Mucosa of gallbladder (tissue), 1 donor: ENCODE measurements around the gene LDLR. TPM values are rescaled to one million over a fixed set of nuclear protein-coding genes. Genes with fewer than 3 reads are reported as not detected.
"Not testable (repeated sequence)": the region's sequence is repeated elsewhere in the genome, so short reads cannot be mapped to it uniquely, and the experiment has no call there.

ENCODE experiments used
- DNase-seq: peaks from one replicate; pipeline ENCODE4 v3.0.0-alpha.2; 2020; ENCODE audit warnings: low spot score
- total RNA-seq: library from RNA; stranded (reverse); gene quantifications from one replicate; pipeline ENCODE4 v1.2.1, GENCODE V29; 2021
- donor health status: DM: no; HTN: no; CAD: no.

Gene LDLR
- total RNA-seq, 1 donor from 2014 or later: 190 TPM

GRCh38 chr19:11070123-11070522, 19.1 kb upstream of the LDLR start:
- no peak for DNase-seq

- DNase-seq: no peak
Observed at GRCh38 chr19:11073568-11073967, 15.7 kb upstream of the LDLR start.

- not testable (repeated sequence) for DNase-seq
Observed at GRCh38 chr19:11076792-11077191, 12.5 kb upstream of the LDLR start.

GRCh38 chr19:11078893-11079292, 10.4 kb upstream of the LDLR start:
- DNase-seq: no peak

GRCh38 chr19:11079999-11080398, 9.3 kb upstream of the LDLR start:
- DNase-seq: no peak

- DNase-seq: no peak
Observed at GRCh38 chr19:11087870-11088505, 1.3 kb upstream of the LDLR start.

GRCh38 chr19:11088506-11089253, 583 bp upstream of the LDLR start:
- DNase-seq: peak; percentile 55

- DNase-seq: not testable (repeated sequence)
Observed at GRCh38 chr19:11090014-11090263, 676 bp downstream of the LDLR start.

- DNase-seq: peak; percentile 97
Observed at GRCh38 chr19:11090264-11090996, 1.2 kb downstream of the LDLR start.

- no peak for DNase-seq
Observed at GRCh38 chr19:11090997-11091702, 1.9 kb downstream of the LDLR start.

- DNase-seq: peak; percentile 38
Observed at GRCh38 chr19:11091703-11092153, 2.5 kb downstream of the LDLR start.

GRCh38 chr19:11092181-11092538, 2.9 kb downstream of the LDLR start:
- peak; percentile 29 for DNase-seq

- no peak for DNase-seq
Observed at GRCh38 chr19:11093689-11094238, 4.5 kb downstream of the LDLR start.

- no peak for DNase-seq
Observed at GRCh38 chr19:11094520-11094894, 5.2 kb downstream of the LDLR start.

- peak; percentile 44 for DNase-seq
Observed at GRCh38 chr19:11096210-11096841, 7.1 kb downstream of the LDLR start.

- DNase-seq: not testable (repeated sequence)
Observed at GRCh38 chr19:11097367-11097766, 8.1 kb downstream of the LDLR start.

GRCh38 chr19:11098327-11098726, 9.1 kb downstream of the LDLR start:
- DNase-seq: no peak

- DNase-seq: no peak
Observed at GRCh38 chr19:11098861-11099260, 9.6 kb downstream of the LDLR start.

GRCh38 chr19:11100049-11100448, 10.8 kb downstream of the LDLR start:
- DNase-seq: no peak

- no peak for DNase-seq
Observed at GRCh38 chr19:11101057-11101456, 11.8 kb downstream of the LDLR start.

- DNase-seq: no peak
Observed at GRCh38 chr19:11102944-11103343, 13.7 kb downstream of the LDLR start.

- DNase-seq: not testable (repeated sequence)
Observed at GRCh38 chr19:11103667-11104066, 14.4 kb downstream of the LDLR start.
